Muscle of arm (tissue), 12 donors: Measurements from ENCODE around the gene ATXN10. TPM values are rescaled to one million over a fixed set of nuclear protein-coding genes. Genes with fewer than 3 reads are reported as not detected.
"Not testable (repeated sequence)": the region's sequence is repeated elsewhere in the genome, so short reads cannot be mapped to it uniquely, and the experiment has no call there.

Source experiments
- DNase-seq: peaks from one replicate; pipeline ENCODE4 v3.0.0-alpha.2; 2013
- polyA plus RNA-seq, 12 donors: library from polyadenylated mRNA; unstranded; fragments of 120-200 nt; gene quantifications; one replicate each; pipeline ENCODE4 v1.2.1, GENCODE V29; 2013; ENCODE audit not compliant: insufficient read length in 12 of 12

The ATXN10 gene
- polyA plus RNA-seq, 12 donors = 48.5 to 244 (median 208) TPM; not detected in 1

DNA sequence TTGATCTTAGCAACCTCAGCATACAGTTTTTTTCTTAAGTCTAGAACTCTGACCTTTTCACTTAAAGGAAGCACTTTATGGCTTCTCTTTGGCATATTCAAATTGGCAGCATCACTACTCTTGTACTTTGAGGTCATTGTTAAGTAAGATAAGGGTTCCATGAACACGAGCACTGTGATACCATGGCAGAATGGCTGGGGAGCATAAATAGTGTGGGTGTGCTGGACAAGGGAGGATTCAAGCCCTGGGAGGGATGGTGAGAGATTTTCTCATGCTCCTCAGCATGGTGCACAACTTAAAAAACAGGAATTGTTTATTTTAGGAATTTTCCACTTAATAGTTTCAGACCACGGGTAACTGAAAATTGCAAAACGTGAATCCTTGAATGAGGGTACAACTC lies 111.4 kb downstream of the ATXN10 start:
- DNase-seq = no peak

DNA sequence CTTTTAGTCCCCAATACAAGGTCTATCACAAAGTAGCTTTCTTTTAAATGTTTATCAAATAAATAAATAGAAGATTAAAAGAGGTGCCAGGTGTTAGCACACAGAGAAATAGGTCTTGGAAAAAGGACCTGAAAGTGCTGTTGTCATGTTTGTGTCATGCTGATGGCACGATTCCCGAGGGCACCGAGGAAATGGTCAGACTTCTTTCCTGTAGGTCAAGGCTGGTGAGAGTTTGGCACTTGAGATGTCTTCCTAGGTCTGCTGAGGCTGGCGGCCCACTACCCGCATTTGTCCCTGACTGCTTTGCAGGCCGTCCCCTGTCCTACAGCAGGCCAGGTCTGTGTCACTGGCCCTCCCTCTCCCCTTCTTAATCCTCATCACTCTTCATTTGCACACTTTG lies 112.1 kb downstream of the ATXN10 start:
- no peak for DNase-seq

- no peak for DNase-seq
These were observed 113.0 kb downstream of the ATXN10 start for GRCh38 chr22:45784357-45785277.

- DNase-seq = no peak
These were observed 113.8 kb downstream of the ATXN10 start for GRCh38 chr22:45785458-45785857.

GRCh38 chr22:45786726-45787125 lies 115.1 kb downstream of the ATXN10 start:
- DNase-seq = no peak

DNA sequence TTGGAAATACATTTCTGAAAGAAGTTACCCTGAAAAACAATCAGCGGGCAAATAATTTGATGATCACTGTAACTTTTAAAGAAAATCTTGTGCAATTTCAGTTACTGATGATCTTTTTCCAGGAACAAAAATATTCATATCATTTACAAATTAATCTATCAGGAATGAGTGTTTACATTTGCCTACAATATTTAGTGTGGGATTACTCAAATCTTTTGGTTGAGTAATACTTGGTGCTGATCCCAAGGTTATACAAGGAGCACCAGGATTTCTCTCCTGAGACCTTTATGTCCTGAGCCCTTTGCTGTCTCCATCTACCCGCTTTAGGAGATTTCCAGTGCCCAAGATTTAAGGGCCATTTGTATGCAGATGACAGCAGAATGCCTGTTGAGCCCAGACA lies 116.1 kb downstream of the ATXN10 start:
- DNase-seq = no peak

DNA sequence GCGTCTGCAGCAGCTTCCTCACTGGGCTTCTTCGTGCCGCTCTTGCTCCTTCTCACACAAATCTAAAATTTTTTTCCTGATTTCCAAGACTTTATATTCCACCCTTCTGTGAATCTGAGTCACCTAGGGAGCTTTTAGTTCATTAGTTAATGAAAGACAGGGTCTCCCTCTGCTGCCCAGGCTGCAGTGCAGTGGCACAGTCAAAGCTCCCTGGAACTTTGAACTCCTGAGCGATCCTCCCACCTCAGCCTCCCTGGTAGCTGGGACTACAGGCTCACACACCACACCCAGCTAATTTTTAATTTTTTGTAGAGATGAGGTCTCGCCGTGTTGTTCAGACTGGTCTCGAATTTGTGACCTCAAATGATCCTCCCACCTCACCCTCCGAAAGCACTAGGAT lies 116.9 kb downstream of the ATXN10 start:
- DNase-seq = no peak

- no peak for DNase-seq
These were observed 118.8 kb downstream of the ATXN10 start for GRCh38 chr22:45790401-45790800.

DNA sequence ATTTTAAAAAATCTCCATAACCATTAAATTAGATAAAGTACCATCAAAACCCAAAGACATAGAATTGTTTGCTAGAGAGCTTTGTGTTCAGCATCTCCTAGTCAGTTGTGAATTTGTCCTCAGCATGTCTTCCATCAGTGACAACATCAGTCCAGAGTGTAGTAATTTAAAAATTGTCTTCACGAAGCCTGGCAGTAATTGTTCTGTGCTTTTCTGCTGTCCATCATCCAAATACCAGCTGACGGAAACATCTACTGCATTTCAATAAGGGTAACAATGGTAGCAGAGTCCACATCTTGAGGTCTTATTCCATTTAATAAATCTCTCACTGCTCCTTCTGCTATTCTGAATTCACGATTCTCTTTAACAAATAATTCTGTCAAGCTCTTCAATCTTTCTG lies 121.5 kb downstream of the ATXN10 start:
- no peak for DNase-seq

GRCh38 chr22:45793892-45794291 lies 122.3 kb downstream of the ATXN10 start:
- no peak for DNase-seq

GRCh38 chr22:45796009-45796408 lies 124.4 kb downstream of the ATXN10 start:
- not testable (repeated sequence) for DNase-seq

GRCh38 chr22:45799291-45799690 lies 127.7 kb downstream of the ATXN10 start:
- DNase-seq = no peak

DNA sequence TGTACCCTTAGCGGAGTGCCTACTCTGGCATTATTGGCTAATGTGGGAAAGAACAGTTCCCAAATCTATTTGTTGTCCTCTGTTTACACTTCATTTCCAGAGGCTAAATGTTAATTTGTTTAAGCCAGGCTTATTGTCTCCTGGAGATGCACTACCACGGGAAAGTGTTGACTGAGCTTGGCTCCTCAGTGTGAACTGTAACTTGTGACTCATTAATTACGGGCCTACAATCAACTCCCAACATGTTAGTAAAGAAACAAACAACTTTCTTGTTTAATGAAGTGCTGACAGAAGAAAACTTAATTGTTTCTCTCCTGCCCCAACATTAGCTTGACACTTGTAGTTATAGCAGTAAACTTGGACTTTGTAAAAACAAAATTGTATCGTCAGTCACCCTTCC lies 130.4 kb downstream of the ATXN10 start:
- DNase-seq = no peak

DNA sequence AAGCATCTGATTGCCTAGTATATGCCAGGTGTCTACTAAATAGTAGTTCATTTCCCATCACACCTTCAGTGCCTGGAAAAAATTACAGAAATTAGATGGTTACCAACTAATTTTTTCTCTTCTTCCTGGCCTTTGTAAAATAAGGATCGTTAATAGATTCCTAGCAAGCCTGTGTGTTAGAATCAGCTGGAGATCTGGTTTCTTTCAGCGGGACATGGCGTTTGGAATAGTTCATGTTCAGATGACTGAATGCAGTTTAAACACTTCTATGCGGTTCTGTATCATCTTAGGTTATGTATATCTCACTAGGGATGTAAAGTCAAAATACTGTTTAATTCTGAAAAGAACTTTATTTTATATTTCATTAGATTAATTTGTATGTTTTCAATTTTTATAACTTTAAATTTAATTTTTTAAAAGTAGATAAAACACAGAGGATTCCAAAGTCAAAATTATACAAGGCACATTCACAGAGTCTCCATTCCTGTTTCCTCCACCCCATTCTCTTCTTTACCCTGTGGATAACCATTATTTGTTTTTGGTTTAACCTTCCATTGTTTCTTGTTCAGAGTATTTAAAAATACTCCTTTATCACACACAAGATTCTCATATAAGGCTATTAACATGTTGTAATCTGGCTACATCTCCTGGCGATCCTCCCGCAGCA lies 132.8 kb downstream of the ATXN10 start:
- DNase-seq = no peak

DNA sequence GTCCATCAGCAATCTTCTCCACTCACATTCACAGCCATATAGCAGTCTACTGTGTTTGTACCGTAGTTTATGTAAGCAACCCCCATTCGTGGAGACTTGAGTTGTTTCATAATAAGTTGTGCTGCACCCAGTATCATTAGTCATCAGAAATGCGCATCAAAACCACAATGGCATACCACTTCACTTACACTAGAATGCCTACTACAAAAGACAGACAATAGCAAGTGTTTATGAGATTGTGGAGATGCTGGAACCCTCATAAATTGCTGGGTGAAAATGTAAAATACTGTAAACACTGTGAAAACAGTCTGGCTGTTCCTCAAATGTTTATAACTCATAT lies 133.3 kb downstream of the ATXN10 start:
- no peak for DNase-seq

DNA sequence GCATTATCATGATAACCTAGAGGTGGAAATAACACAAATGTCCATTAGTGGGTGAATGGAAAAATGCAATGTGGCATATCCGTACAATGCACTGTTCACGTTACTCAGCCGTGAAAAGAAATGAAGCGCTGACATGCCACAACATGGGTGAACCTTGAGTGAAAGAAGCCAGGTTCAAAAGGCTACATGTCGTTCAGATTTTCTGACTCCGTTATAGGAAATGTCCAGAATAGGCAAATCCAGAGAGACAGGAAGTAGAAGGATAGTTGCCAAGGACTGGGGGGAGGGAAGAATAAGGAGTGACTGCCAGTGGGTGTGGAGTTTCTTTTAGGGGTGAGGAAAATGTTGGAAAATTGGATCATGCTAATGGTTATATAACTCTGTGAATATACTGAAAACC lies 133.8 kb downstream of the ATXN10 start:
- DNase-seq = no peak

- no peak for DNase-seq
These were observed 135.7 kb downstream of the ATXN10 start for GRCh38 chr22:45807156-45807915.

DNA sequence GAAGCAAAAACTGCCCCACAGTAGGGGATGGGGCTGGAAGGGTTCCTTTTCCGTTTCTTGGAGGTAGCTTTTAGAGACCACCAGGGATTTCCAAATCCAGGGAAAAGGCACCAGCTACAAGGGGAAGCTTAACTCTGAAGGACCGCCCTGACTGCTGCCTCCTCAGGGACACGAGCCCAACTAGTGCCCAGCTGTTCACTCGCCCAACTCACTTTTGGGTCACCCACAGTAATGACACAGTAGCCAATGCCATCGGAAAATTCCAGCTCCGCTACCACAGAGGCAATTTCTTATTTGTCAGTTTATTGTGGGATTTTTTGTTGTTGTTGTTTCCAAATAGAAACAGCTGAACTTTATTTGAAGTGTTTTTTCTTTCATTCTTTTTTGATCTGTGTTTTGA lies 141.3 kb downstream of the ATXN10 start:
- no peak for DNase-seq

- no peak for DNase-seq
These were observed 142.6 kb downstream of the ATXN10 start for GRCh38 chr22:45814198-45814597.

DNA sequence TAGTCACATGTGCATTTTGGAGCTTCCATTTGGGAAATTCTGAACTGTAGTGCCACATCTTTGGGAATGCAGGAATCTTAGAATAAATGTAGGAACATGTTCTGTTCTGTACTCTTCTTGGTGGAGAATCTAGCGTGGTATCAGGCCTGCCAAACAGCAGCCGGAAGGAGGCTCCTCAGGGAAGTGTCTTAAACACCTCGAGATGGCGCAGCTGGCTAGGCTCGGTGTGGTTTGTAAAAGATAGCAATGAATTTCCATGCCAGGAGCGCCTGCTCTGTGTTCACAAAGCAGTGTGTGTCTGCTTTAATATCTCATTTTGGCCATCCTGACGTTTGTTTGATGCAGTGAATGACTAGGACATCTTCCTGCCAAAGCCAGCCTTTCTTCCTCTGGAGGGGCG lies 145.1 kb downstream of the ATXN10 start:
- DNase-seq = no peak

DNA sequence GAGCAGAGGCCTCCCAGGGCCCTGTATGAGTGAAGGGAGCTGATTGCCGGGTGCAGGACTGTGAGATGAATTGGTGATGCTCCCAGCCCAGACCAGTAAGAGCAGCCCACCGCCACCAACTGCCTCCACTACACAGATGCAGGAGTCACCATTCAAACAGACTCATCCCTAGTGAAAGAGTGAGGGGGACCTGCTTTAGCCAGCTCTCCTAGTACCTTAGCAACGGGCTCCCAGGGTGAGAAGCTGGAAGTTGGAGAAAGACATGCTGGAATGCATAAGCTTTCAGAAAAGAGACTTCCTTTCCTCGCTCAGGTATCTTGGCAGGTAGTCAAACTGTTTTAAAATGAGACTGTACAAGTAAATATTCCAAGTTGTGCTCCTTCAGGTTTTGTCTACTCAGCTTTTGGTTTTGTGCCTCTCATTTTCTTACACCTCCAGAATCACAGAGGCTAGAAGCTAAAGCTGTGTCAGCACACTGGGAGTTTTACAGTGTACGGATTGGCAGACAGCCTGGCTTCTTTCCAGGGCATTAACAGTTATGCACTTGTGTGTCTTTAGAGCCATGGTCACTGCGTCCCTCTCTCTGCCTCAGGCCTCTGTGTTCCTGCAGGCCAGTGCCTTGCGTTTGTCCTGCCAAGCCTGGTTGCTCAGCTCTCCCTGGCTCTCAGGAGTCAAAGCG lies 146.2 kb downstream of the ATXN10 start:
- DNase-seq = peak; percentile 9
